CD14-positive monocyte (primary cell): Measurements from ENCODE around the gene BLOC1S4. TPM values are rescaled to one million over a fixed set of nuclear protein-coding genes. Genes with fewer than 3 reads are reported as not detected.

Experiments
- DNase-seq, 3 donors: peaks; one replicate each; pipeline ENCODE4 v3.0.0-alpha.2; 2011 to 2022
- H2AFZ ChIP-seq: 2 replicates; pipeline ENCODE4 v1.6.0; 2012; ENCODE audit warnings: mild to moderate bottlenecking, low read depth, low read length, inconsistent platforms; ENCODE audit not compliant: insufficient read depth, poor library complexity, severe bottlenecking
- H3K27ac ChIP-seq, 2 donors: 1 replicate in 1 of 2; 2 replicates in 1 of 2; pipeline ENCODE4 v1.5.1; 2012 to 2013; ENCODE audit warnings: low read length in 2 of 2, control low read depth in 1 of 2, inconsistent platforms in 1 of 2, low read depth in 1 of 2, mild to moderate bottlenecking in 1 of 2
- H3K27me3 ChIP-seq, 2 donors: one replicate each; pipeline versions ENCODE4 v1.6.0 to v1.6.1; 2011 to 2013; ENCODE audit warnings: low read length in 2 of 2; ENCODE audit not compliant: control insufficient read depth in 2 of 2, insufficient read depth in 2 of 2
- H3K36me3 ChIP-seq, 2 donors: replicated peaks in 1 of 2; 1 replicate in 1 of 2; 2 replicates in 1 of 2; pipeline versions ENCODE4 v1.5.1 to v1.6.1; 2012 to 2013; ENCODE audit warnings: low read length in 2 of 2, control low read depth in 1 of 2, inconsistent platforms in 1 of 2, mild to moderate bottlenecking in 1 of 2; ENCODE audit not compliant: insufficient read depth in 2 of 2, control insufficient read depth in 1 of 2
- H3K4me1 ChIP-seq, 2 donors: 1 replicate in 1 of 2; 2 replicates in 1 of 2; pipeline versions ENCODE4 v1.5.1 to v1.6.1; 2012 to 2013; ENCODE audit warnings: low read length in 2 of 2, control low read depth in 1 of 2, inconsistent platforms in 1 of 2, mild to moderate bottlenecking in 1 of 2, moderate library complexity in 1 of 2; ENCODE audit not compliant: insufficient read depth in 2 of 2, control insufficient read depth in 1 of 2
- H3K4me2 ChIP-seq: replicated peaks from 2 replicates; pipeline ENCODE3; 2012; ENCODE audit warnings: low read length, moderate library complexity, mild to moderate bottlenecking; ENCODE audit not compliant: poor library complexity, severe bottlenecking; ENCODE audit errors: extremely low read depth
- H3K4me3 ChIP-seq, 3 experiments: fragments of 200-600 bp in 1 of 3; sonication (generic) in 1 of 3; replicated peaks in 1 of 3; 1 replicate in 2 of 3; 2 replicates in 1 of 3; pipeline ENCODE4 v1.5.1; 2011 to 2013; ENCODE audit warnings: low read length in 3 of 3, mild to moderate bottlenecking in 3 of 3, control low read depth in 2 of 3, low read depth in 2 of 3, inconsistent platforms in 1 of 3, moderate library complexity in 1 of 3
- H3K79me2 ChIP-seq: 2 replicates; pipeline ENCODE4 v1.6.0; 2012; ENCODE audit warnings: mild to moderate bottlenecking, control low read depth, inconsistent platforms, low read length, moderate library complexity; ENCODE audit not compliant: insufficient read depth
- H3K9ac ChIP-seq: 2 replicates; pipeline ENCODE4 v1.6.0; 2017; ENCODE audit warnings: low read length, mild to moderate bottlenecking; ENCODE audit not compliant: insufficient read depth, poor library complexity, severe bottlenecking
- H3K9me3 ChIP-seq, 2 donors: replicated peaks in 1 of 2; 1 replicate in 1 of 2; 2 replicates in 1 of 2; pipeline versions ENCODE4 v1.5.1 to v1.6.1; 2012 to 2013; ENCODE audit warnings: low read length in 2 of 2, control low read depth in 1 of 2; ENCODE audit not compliant: control insufficient read depth in 1 of 2, insufficient read depth in 1 of 2
- H4K20me1 ChIP-seq: 2 replicates; pipeline ENCODE4 v1.6.0; 2012; ENCODE audit warnings: mild to moderate bottlenecking, low read length, control low read depth, moderate library complexity; ENCODE audit not compliant: insufficient read depth
- H3K27ac Mint-ChIP-seq, 7 donors: one replicate each; pipeline ENCODE4 v1.8.0; 2020; ENCODE audit warnings: mild to moderate bottlenecking in 7 of 7, mixed read lengths in 7 of 7, moderate library complexity in 6 of 7, inconsistent platforms in 2 of 7
- H3K27me3 Mint-ChIP-seq, 3 donors: one replicate each; pipeline ENCODE4 v1.8.0; 2021 to 2022; ENCODE audit warnings: low read depth in 3 of 3, mild to moderate bottlenecking in 3 of 3, mixed read lengths in 3 of 3, moderate library complexity in 3 of 3, inconsistent platforms in 1 of 3
- H3K36me3 Mint-ChIP-seq, 2 donors: one replicate each; pipeline ENCODE4 v1.8.0; 2020; ENCODE audit warnings: mixed read lengths in 2 of 2, inconsistent platforms in 1 of 2, mild to moderate bottlenecking in 1 of 2
- H3K4me1 Mint-ChIP-seq: one replicate; pipeline ENCODE4 v1.8.0; 2020; ENCODE audit warnings: mild to moderate bottlenecking, mixed read lengths
- H3K4me3 Mint-ChIP-seq, 2 donors: one replicate each; pipeline ENCODE4 v1.8.0; 2020; ENCODE audit warnings: mild to moderate bottlenecking in 2 of 2, mixed read lengths in 2 of 2, moderate library complexity in 1 of 2
- H3K9me3 Mint-ChIP-seq, 7 donors: one replicate each; pipeline ENCODE4 v1.8.0; 2020 to 2022; ENCODE audit warnings: mixed read lengths in 7 of 7, mild to moderate bottlenecking in 6 of 7, moderate library complexity in 6 of 7, inconsistent platforms in 2 of 7
- CTCF ChIP-seq: fragments of 200-600 bp; IDR thresholded peaks from one replicate; pipeline ENCODE4 v1.8.0; 2022; ENCODE audit warnings: antibody characterized with exemption, mild to moderate bottlenecking
- WGBS: methylation state at CpG from one replicate; pipeline ENCODE4 v1.1.5; 2013; ENCODE audit warnings: missing lambda C conversion rate; ENCODE audit not compliant: insufficient coverage; 5-methylcytosine and 5-hydroxymethylcytosine counted together
- intact Hi-C, 2 donors: fragments of 100-400 bp; cut with micrococcal nuclease; formaldehyde crosslinking; loops; one replicate each; pipeline versions ENCODE4 v1.15.0 to v1.15.1; 2023
- polyA plus RNA-seq, 3 donors: library from polyadenylated mRNA; depleted of rRNA in 1 of 3; unstranded in 2 of 3; stranded (reverse) in 1 of 3; fragments of 300-500 nt in 2 of 3; fragments of >200 nt in 1 of 3; fragmentation: Illumina TruSeq in 2 of 3; gene quantifications; 1 replicate in 2 of 3; 2 replicates in 1 of 3; pipeline ENCODE4 v1.2.3, GENCODE V29; 2012 to 2021

The BLOC1S4 gene
- polyA plus RNA-seq, 3 donors, result 6.7 to 30.9 (median 20.1) TPM

GRCh38 chr4:6688879-6689505 lies 27.0 kb upstream of the BLOC1S4 start:
- Histone ChIP-seq H3K9ac (no peak overlapping the region), H4K20me1 (no peaks in the 10 kb centered on the region), H3K79me2 (no peaks in the 10 kb centered on the region), H3K4me1 (peaks cover 18 to 36% of the 10 kb centered on the region in 2 donors), H3K36me3 (no peaks in the 10 kb centered on the region), H3K27me3 (no peaks in the 10 kb centered on the region), H3K4me2 (peak overlapping the region; percentile 22), H3K9me3 (no peaks in the 10 kb centered on the region), H3K4me3 (peak overlapping the region in 1 of 3 experiments; percentile 17), H2AFZ (peak overlapping the region; percentile 75), H3K27ac (no peak overlapping the region)
- no peak for TF ChIP-seq CTCF
- 11% methylated on average over 15 of the region's 23 CpGs for WGBS
- peak in 2 of 3 donors; percentile 10 to 43 for DNase-seq
- Mint-ChIP-seq H3K27me3 (peaks cover 0 to 9% (median 3%) of the 10 kb centered on the region in 3 donors), H3K27ac (peak overlapping the region in 2 of 7 donors; percentile 25 to 53), H3K36me3 (no peaks in the 10 kb centered on the region), H3K4me3 (peak overlapping the region in 1 of 2 donors; percentile 31), H3K4me1 (peaks cover 41% of the 10 kb centered on the region), H3K9me3 (peaks cover 1 to 10% (median 4%) of the 10 kb centered on the region in 7 donors)
- intact Hi-C loops, result no loop called here

DNA sequence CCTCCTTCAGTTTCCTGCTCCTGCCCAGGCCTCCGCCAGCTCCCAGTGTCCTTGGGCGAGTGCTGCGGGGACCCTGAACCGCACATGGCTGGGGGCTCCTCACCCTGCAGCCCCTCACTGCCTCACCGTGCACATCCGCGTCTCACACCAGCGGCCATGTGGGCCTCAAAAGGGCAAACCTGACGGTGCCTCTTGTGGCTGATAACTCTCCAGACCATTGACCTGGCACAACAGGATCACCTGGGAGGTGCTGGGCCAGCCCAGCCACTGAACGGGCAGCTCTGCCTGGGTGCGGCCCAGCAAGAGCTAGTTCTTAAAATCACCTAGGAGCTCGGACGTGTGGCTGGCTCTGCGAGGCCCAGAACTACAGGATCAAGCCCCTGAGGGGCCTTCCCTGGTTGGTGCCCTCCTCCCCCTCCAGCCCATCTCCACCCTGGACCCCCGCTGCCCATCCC lies 26.4 kb upstream of the BLOC1S4 start:
- peaks cover 46% of the 10 kb centered on the region for H3K4me1 Mint-ChIP-seq

More for the DNA sequence above, 26.4 kb upstream of the BLOC1S4 start:
- peaks cover 24 to 41% of the 10 kb centered on the region in 2 donors for H3K4me1 ChIP-seq
- peaks cover 1 to 10% (median 4%) of the 10 kb centered on the region in 7 donors for H3K9me3 Mint-ChIP-seq
- H3K4me2 ChIP-seq, result peak overlapping the region; percentile 22
- no peak for TF ChIP-seq CTCF
- no peaks in the 10 kb centered on the region for H4K20me1 ChIP-seq
- no peaks in the 10 kb centered on the region for H3K9me3 ChIP-seq
- H3K79me2 ChIP-seq, result peaks cover 5% of the 10 kb centered on the region
- H3K4me3 ChIP-seq, result no peak overlapping the region
- no peak overlapping the region for H3K4me3 Mint-ChIP-seq
- no peaks in the 10 kb centered on the region for H3K36me3 ChIP-seq
- intact Hi-C loops, result no loop called here
- H3K36me3 Mint-ChIP-seq, result no peaks in the 10 kb centered on the region
- H3K27ac ChIP-seq, result no peak overlapping the region
- peaks cover 0 to 9% (median 0%) of the 10 kb centered on the region in 3 donors for H3K27me3 Mint-ChIP-seq
- WGBS, result 91% methylated on average over 11 of the region's 15 CpGs
- no peaks in the 10 kb centered on the region for H3K27me3 ChIP-seq
- no peak for DNase-seq
- H2AFZ ChIP-seq, result peak overlapping the region; percentile 75
- H3K27ac Mint-ChIP-seq, result peak overlapping the region in 1 of 7 donors; percentile 53
- no peak overlapping the region for H3K9ac ChIP-seq
